Effector memory CD8-positive, alpha-beta T cell (primary cell): ENCODE results near the gene CFAP99.
"Not testable (repeated sequence)": the region's sequence is repeated elsewhere in the genome, so short reads cannot be mapped to it uniquely, and the experiment has no call there.

ENCODE experiments used
- ATAC-seq: fragments of 150-1000 bp; cut with Tn5 transposase; replicated peaks from 2 replicates; pipeline ENCODE4 v1.10.0; 2021; ENCODE audit warnings: mild to moderate bottlenecking, moderate library complexity
- DNase-seq, 3 experiments: peaks; one replicate each; pipeline ENCODE4 v3.0.0; 2021
- H3K27ac Mint-ChIP-seq, 2 donors: one replicate each; pipeline ENCODE4 v1.8.0; 2022; ENCODE audit warnings: mild to moderate bottlenecking in 2 of 2, mixed read lengths in 2 of 2, moderate library complexity in 2 of 2
- H3K27me3 Mint-ChIP-seq, 2 donors: one replicate each; pipeline ENCODE4 v1.8.0; 2022; ENCODE audit warnings: mixed read lengths in 2 of 2
- H3K36me3 Mint-ChIP-seq: one replicate; pipeline ENCODE4 v1.8.0; 2022; ENCODE audit warnings: mild to moderate bottlenecking, moderate library complexity, mixed read lengths; ENCODE audit not compliant: insufficient read depth
- H3K4me1 Mint-ChIP-seq, 2 donors: one replicate each; pipeline ENCODE4 v1.8.0; 2022; ENCODE audit warnings: low read depth in 2 of 2, mixed read lengths in 2 of 2
- H3K4me3 Mint-ChIP-seq, 2 donors: one replicate each; pipeline ENCODE4 v1.8.0; 2022; ENCODE audit warnings: mild to moderate bottlenecking in 2 of 2, mixed read lengths in 2 of 2, moderate library complexity in 2 of 2
- H3K9me3 Mint-ChIP-seq, 2 donors: one replicate each; pipeline ENCODE4 v1.8.0; 2022; ENCODE audit warnings: mixed read lengths in 2 of 2

The CFAP99 gene

DNA sequence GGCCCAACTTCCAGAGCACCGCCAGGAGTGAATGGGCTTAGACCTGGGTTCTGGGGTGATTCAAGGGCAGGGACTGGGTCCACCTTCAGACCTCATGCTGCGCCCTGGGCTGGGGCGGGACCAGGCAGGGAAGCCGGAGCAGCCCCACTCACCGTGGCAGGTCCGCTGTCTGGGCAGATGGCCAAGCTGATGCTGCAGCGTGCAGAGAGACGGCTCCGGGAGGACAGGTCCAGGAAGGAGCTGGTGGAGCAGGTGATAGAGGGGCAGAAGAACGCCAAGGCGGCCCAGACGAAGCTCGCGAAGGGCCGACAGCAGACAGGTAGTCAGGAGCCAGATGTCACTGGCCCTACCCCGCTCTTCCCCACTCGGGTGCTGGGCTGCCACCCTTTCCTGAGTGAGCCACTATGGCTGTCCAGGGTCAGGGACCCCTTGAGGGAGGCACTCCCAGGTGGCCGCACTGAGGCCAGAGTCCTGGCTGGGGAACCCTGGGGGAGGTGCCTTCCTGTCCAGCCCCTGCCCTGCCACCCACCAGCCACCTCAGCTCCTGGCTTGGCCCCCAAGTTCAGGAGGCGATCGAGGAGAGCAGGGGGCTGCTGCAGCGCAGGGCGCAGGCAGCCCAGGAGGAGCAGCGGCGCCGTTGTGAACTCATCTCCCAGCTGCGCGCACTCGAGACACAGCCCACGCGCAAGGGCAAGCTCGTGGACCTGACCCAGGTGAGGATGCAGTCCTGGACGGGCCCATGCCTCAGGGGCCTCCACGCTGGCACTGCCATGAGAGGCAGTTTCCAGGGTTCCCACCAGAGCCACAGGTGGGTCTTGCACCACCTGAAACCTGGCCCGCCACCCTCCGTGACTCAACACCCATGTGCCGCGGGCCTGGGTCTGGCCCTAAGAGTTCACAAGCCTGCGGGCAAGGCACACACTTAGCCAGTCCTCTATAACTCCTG lies 40.1 kb downstream of the CFAP99 start:
- Mint-ChIP-seq H3K36me3 (peaks cover 3% of the 10 kb centered on the region), H3K27ac (no peak overlapping the region), H3K9me3 (no peaks in the 10 kb centered on the region), H3K4me1 (peaks cover 14% of the 10 kb centered on the region in 2 donors), H3K4me3 (no peak overlapping the region), H3K27me3 (peaks cover 0 to 9% of the 10 kb centered on the region in 2 donors)
- no peak for ATAC-seq
- no peak for DNase-seq

DNA sequence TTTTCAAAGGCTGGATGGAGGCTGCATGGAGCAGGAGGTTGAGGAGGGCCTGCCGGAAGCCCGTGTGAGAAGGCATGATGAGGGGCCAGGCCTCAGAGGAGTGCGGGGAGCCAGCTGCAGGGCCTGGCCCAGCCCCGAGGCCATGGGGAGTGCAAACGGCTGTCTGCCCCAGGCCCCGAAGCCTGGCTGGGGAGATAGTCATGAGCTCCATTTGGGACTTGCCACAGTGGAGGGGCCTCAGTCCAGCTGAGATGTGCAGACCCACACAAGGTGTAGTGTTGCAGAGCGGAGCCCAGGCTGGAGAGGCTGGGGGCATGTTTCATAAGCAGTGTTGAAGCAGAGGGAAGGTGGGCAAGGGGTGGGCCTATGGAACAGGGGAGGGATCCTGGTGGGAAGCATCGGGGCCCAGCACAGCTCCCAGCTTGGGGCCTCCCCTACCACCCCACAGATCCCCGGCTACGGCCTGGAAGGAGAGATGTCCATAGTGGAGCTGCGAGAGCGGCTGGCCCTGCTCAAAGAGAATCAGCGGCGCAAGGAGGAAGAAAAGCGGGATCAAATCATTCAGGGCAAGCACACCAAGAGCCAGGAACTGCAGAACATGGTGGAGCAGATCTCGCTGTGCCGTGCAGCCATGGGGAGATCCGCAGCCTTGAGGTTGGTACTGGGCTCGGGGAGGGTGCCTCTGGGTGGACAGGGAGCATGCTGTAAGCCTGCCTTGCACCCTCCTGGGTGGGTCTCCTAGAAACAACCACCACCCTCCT lies 41.0 kb downstream of the CFAP99 start:
- Mint-ChIP-seq H3K4me1 (peaks cover 14% of the 10 kb centered on the region in 2 donors), H3K27ac (no peak overlapping the region), H3K9me3 (no peaks in the 10 kb centered on the region), H3K27me3 (peaks cover 0 to 9% of the 10 kb centered on the region in 2 donors), H3K4me3 (no peak overlapping the region), H3K36me3 (peaks cover 3% of the 10 kb centered on the region)
- ATAC-seq: no peak
- no peak for DNase-seq

DNA sequence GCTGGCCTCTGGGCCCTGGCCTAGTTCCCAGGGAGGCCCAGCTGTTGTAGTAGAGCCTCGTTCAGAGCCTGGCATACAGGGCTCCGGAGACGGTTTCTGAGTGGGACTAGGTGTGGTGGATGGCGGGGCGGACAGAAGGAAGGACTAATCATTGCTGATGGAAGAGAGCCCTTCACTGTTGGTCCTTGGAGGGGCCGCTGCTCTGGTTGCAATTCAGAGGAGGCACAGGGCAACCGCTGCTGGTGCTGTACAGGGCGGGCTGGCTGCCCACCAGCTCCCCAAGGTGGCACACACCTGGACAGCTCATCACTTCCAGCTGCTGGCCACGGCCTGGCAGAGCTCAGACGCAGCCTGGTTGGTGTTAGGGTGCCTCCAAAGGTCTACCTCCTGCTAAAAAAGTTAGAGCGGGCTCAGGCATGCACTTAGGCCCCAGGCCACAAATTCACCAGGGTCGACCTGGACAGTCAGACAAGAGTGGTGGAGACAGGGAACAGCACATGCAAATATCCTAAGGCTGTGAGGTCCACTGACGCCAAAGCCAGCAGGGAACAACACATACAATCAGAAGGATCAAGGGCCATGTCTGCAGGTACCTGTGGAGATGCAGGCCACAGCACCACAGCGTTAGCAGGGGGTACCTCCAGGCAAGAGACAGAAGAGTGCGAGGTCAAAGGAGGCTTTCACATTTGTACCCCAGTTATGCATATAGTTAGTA lies 42.6 kb downstream of the CFAP99 start:
- peaks cover 14% of the 10 kb centered on the region in 2 donors for H3K4me1 Mint-ChIP-seq
- H3K27ac Mint-ChIP-seq: peak overlapping the region in 1 of 2 donors; percentile 86
- ATAC-seq: no peak

GRCh38 chr4:2462218-2462991 lies 43.6 kb downstream of the CFAP99 start:
- DNase-seq: peak; percentile 52 to 66 (median 58)
- Mint-ChIP-seq H3K27ac (peak overlapping the region in 1 of 2 donors; percentile 86), H3K4me1 (peaks cover 14 to 18% of the 10 kb centered on the region in 2 donors), H3K4me3 (peak overlapping the region; percentile 78 to 90), H3K9me3 (no peaks in the 10 kb centered on the region), H3K36me3 (peaks cover 3% of the 10 kb centered on the region), H3K27me3 (peaks cover 0 to 9% of the 10 kb centered on the region in 2 donors)
- peak; percentile 98 for ATAC-seq

More for the DNA sequence above, 42.6 kb downstream of the CFAP99 start:
- no peak for DNase-seq
- no peaks in the 10 kb centered on the region for H3K9me3 Mint-ChIP-seq
- peak overlapping the region; percentile 78 to 90 for H3K4me3 Mint-ChIP-seq
- peaks cover 0 to 9% of the 10 kb centered on the region in 2 donors for H3K27me3 Mint-ChIP-seq
- H3K36me3 Mint-ChIP-seq: peaks cover 3% of the 10 kb centered on the region

- H3K4me3 Mint-ChIP-seq: peak overlapping the region; percentile 74 to 76
- DNase-seq (no peak), ATAC-seq (no peak)
- H3K4me1 Mint-ChIP-seq: peaks cover 19 to 24% of the 10 kb centered on the region in 2 donors
- H3K27me3 Mint-ChIP-seq: peaks cover 0 to 9% of the 10 kb centered on the region in 2 donors
- H3K36me3 Mint-ChIP-seq: peaks cover 9% of the 10 kb centered on the region
- H3K9me3 Mint-ChIP-seq: no peaks in the 10 kb centered on the region
- H3K27ac Mint-ChIP-seq: peak overlapping the region in 1 of 2 donors; percentile 41
These were observed 44.4 kb downstream of the CFAP99 start for GRCh38 chr4:2462992-2463762.

DNA sequence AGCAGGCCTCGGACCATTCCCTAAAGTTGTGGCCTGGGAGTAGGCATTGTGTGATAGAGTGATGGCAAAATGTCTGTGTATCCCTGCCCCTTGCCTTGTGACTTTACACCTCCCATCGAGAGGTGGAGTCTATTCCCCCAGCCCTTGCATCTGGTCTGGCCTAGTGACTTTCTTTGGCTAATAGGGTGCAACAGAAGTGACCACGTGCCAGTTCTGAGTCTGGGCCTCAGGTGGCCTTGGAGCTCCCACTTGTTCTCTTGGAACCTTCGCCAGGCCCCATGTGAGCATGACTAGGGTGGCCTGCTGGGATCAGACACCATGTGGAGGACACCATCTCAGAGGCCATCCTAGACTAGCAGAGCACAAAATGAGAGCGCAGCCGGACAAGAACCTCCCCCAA lies 46.3 kb downstream of the CFAP99 start:
- H3K27me3 Mint-ChIP-seq: peaks cover 0 to under 1% of the 10 kb centered on the region in 2 donors
- H3K4me1 Mint-ChIP-seq: peaks cover 28 to 32% of the 10 kb centered on the region in 2 donors
- H3K27ac Mint-ChIP-seq: no peak overlapping the region
- H3K36me3 Mint-ChIP-seq: peaks cover 25% of the 10 kb centered on the region
- no peaks in the 10 kb centered on the region for H3K9me3 Mint-ChIP-seq
- DNase-seq (no peak), ATAC-seq (no peak)
- H3K4me3 Mint-ChIP-seq: no peak overlapping the region

- DNase-seq, H3K9me3 Mint-ChIP-seq, ATAC-seq, H3K27me3 Mint-ChIP-seq, H3K4me3 Mint-ChIP-seq, H3K27ac Mint-ChIP-seq: not testable (repeated sequence)
- Mint-ChIP-seq H3K36me3 (peaks cover 30% of the 10 kb centered on the region), H3K4me1 (peaks cover 33 to 37% of the 10 kb centered on the region in 2 donors)
These were observed 46.8 kb downstream of the CFAP99 start for GRCh38 chr4:2465544-2465943.

- ATAC-seq: peak; percentile 79
- peak; percentile 91 to 93 (median 92) for DNase-seq
- H3K9me3 Mint-ChIP-seq: no peaks in the 10 kb centered on the region
- H3K27ac Mint-ChIP-seq: peak within 1 kb of the TSS; percentile 95 to 98
- H3K27me3 Mint-ChIP-seq: no peaks in the 10 kb centered on the region
- peaks cover 36 to 50% of the 10 kb centered on the region in 2 donors for H3K4me1 Mint-ChIP-seq
- H3K4me3 Mint-ChIP-seq: peak within 1 kb of the TSS; percentile 90 to 94
- peaks cover 58% of the 10 kb centered on the region for H3K36me3 Mint-ChIP-seq
These were observed 49.9 kb downstream of the CFAP99 start, which contains the start of gene RNF4 for GRCh38 chr4:2468456-2469191. Gene RNF4, plus strand, starts transcription at chr4:2469106. Its CDS starts 21,388 bp downstream, at chr4:2490494.

GRCh38 chr4:2469192-2469984 lies 50.6 kb downstream of the CFAP99 start:
- peaks cover 37 to 56% of the 10 kb centered on the region in 2 donors for H3K4me1 Mint-ChIP-seq
- H3K36me3 Mint-ChIP-seq: peaks cover 65% of the 10 kb centered on the region
- no peaks in the 10 kb centered on the region for H3K9me3 Mint-ChIP-seq
- peak overlapping the region; percentile 95 to 98 for H3K27ac Mint-ChIP-seq
- peak; percentile 73 to 75 (median 74) for DNase-seq
- ATAC-seq: peak; percentile 60
- no peaks in the 10 kb centered on the region for H3K27me3 Mint-ChIP-seq
- peak overlapping the region; percentile 90 to 94 for H3K4me3 Mint-ChIP-seq

DNA sequence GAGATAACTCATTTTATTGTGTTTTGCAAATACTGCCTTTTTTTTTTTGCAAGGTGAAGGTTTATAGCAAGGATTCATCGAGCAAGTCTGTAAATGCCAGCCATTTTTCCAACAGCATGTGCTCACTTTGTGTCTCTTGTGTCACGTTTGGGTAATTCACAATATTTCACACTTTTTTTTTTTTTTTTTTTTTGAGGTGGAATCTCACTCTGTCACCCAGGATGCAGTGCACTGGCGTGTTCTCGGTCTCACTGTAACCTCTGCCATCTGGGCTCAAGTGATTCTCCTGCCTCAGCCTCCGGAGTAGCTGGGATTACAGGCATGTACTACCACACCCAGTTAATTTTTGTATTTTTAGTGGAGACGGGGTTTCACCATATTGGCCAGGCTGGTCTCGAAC lies 52.0 kb downstream of the CFAP99 start:
- Mint-ChIP-seq H3K9me3 (no peaks in the 10 kb centered on the region), H3K4me1 (peaks cover 43 to 61% of the 10 kb centered on the region in 2 donors), H3K4me3 (peak overlapping the region; percentile 90 to 94), H3K27me3 (no peaks in the 10 kb centered on the region), H3K36me3 (peaks cover 78% of the 10 kb centered on the region), H3K27ac (peak overlapping the region; percentile 95 to 98)
- DNase-seq: peak in 1 of 3 experiments; percentile 17
- peak; percentile 7 for ATAC-seq

DNA sequence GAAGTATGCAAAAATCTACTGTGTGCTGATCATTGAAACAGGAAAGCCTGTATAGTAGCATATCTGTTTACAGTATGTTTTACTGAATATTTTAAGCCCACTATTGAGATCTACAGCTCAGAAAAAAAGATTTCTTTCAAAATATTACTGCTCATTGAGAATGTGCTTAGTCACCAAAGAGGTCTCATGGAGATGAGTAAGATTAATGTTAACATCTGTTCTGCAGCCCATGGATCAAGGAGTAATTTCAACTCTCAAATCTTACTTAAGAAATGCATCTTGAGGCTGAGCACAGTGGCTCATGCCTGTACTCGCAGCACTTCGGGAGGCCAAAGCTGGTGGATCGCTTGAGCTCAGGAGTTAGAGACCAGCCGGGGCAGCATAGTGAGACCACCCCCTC lies 53.4 kb downstream of the CFAP99 start:
- Mint-ChIP-seq H3K27ac (peak overlapping the region; percentile 88 to 95), H3K36me3 (peaks cover 92% of the 10 kb centered on the region), H3K27me3 (no peaks in the 10 kb centered on the region), H3K4me3 (peak overlapping the region in 1 of 2 donors; percentile 90), H3K4me1 (peaks cover 53 to 68% of the 10 kb centered on the region in 2 donors), H3K9me3 (no peaks in the 10 kb centered on the region)
- ATAC-seq (no peak), DNase-seq (no peak)
